GM18505 (cell line): Measurements from ENCODE around the gene EEF1AKMT4.
"Not testable (repeated sequence)": the region's sequence is repeated elsewhere in the genome, so short reads cannot be mapped to it uniquely, and the experiment has no call there.

Source experiments
- ATAC-seq: cut with Tn5 transposase; IDR thresholded peaks from one replicate; pipeline ENCODE4 v1.9.1; 2021; ENCODE audit not compliant: unreplicated experiment
- POLR2A ChIP-seq: IDR thresholded peaks from 4 replicates; pipeline ENCODE4 v1.6.1; 2011; ENCODE audit warnings: borderline replicate concordance; ENCODE audit not compliant: insufficient read depth, insufficient read length; ENCODE audit errors: extremely low read depth

EEF1AKMT4 gene

DNA sequence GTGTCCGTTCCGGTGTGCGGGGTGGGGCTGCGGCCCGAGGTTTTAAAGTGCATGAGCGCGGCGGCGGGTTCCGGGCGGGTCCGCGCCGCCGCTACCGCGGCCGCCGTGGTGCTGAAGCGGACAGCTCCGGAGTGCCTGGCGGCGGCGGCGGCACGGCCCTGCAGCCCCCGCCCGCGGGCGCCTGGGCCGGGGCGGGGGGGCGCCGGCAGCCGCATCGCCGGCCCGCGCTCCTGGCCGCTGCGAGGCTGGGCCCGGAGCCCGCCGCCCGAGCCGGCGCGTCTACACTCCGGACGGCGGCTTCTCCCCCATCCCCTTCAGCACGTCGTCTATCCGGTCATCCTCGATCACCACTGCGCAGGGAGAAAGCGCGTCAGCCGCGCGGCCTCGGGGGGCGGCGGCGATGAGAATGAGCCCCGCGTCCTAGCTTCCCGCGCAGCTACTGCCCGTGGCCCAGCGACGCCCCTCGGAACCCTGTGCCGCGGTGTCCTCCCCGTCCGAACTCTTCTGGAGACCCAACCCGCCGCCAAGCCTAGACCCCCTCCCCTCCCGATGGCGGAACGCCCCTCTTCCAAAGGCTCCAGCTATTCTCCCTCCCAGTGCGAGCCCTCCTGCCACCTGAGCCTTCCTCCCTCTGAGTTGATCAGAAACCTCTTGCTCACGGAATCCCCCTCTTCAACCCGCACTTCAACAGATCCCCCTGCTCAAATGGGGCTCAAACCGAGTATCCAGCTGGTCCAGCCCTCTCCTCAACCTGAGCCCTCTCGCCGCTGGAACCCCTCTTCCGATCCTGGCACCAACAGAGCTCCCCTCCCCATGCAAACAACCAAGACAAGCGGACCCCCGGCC is 10.6 kb downstream of the EEF1AKMT4 start:
- ATAC-seq: no peak
- TF ChIP-seq POLR2A: no peak

DNA sequence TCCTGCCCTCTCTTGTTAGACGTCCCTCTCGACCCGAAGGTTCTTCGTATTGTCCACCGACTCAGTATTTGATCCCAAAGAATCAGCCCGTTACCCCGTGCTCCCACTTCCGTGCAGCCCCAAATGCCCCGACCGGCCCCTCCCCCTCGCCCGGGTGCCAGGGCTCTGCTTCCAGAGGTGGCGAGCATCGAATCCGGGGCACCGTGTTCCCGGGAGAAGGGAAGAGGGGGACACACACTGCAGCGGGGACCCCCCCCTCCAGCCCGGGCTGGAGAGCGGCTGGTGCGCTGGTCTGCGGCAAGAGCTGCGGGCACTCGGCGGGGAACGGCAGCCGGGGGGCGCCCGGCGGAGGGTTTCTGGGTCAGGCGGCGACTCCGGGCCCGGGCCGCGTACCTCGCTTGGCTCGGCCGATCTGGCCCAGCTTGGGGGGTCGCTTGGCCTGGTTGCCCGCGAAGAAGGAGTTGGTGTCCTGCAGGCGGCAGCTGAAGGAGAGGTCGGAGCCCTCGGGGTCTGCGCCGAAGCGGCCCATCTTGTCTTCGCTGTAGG is 11.3 kb downstream of the EEF1AKMT4 start:
- ATAC-seq: no peak
- no peak for TF ChIP-seq POLR2A

DNA sequence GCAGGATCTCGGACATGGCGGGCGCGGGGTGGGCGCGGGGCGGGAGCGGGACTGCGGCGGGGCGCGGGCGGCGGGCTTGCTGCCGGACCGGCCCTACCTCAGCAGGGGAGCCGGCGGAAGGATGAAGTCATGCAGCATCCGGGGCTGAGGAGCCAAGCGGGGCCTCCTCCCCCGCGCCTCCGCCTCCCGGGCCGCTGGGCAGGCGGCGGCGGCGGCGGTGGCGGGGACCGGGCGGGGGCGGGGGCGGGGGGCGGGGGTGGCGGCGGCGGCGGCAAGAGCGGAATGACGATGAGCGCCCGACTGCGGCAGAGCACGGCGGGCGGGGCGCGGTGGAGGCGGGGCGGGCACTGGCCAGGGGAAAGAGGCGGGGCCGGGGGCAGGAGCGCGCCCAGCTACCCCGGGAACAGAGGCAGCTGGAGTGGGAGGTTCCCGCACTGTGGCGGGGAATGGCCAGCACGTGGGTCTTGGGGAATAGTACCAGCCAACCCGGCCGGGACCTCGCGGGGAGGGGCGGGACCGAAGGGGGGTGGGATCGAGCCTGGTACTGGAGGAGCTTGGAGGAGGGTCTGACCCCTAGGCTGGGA is 11.9 kb downstream of the EEF1AKMT4 start, which contains the start of gene CAMK2N2:
Gene CAMK2N2, minus strand, starts transcription at position 284 of the 584 bp plus-strand sequence. Its CDS starts 268 bp downstream, at position 16.
- no peak for ATAC-seq
- no peak for TF ChIP-seq POLR2A

- TF ChIP-seq POLR2A: no peak
- no peak for ATAC-seq
Measured at GRCh38 chr3:184261854-184262763, 12.6 kb downstream of the EEF1AKMT4 start.

DNA sequence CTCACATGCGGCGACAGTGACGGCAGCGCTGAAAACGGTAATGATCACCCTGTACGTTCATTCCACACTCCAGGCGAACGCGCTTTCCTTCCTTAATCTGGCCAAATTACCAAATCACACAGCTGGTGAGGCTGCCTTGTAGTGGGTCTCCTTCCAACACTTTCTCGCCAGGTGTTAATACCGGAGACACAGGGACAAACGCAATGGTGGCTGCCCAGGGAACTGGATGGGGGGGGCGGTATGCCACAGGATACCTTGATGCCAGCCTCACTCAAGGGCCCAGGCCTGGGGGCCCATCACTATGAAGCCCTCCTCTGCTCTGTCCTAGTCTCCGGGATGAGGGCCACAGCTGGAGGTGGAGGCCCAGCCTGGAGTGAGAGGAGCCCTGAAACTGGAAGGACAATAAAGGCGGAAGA is 13.3 kb downstream of the EEF1AKMT4 start:
- no peak for TF ChIP-seq POLR2A
- no peak for ATAC-seq

DNA sequence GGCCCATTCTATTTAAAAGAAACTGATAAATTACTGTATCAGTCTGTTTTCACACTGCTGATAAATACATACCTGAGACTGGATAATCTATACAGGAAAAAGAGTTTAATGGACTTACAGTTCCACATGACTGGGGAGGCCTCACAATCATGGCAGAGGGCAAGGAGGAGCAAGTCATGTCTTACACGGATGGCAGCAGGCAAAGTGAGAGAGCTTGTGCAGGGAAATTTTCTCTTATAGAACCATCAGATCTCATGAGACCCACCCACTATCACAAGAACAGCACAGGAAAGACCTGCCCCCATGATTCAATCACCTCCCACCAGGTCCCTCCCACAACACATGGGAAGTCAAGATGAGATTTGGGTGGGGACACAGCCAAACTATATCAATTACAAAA is 17.8 kb downstream of the EEF1AKMT4 start:
- not testable (repeated sequence) for ATAC-seq

- no peak for TF ChIP-seq POLR2A
- no peak for ATAC-seq
Measured at GRCh38 chr3:184272269-184272668, 22.8 kb downstream of the EEF1AKMT4 start.

DNA sequence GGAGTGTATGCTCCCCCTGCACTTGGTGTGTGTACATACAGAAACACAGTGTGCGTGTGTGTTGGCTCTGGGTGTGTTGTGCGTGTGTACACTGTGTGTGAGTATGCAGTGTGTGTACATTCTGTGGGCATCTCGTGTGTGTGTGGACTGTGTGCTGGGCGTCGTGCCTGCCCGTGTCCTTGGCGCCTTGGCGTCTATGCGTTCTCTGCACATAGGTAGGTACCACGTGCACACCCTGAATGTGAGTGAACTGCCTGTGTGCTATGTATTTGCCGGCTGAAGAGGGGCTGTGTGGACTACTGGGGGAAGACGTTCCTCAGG is 25.9 kb downstream of the EEF1AKMT4 start:
- no peak for TF ChIP-seq POLR2A
- no peak for ATAC-seq

GRCh38 chr3:184275961-184276910 is 26.8 kb downstream of the EEF1AKMT4 start, which contains the start of gene ECE2:
Gene ECE2 (plus strand): TSS chr3:184276022. CDS start chr3:184276154, 132 bp downstream.
- no peak for TF ChIP-seq POLR2A
- ATAC-seq: no peak

DNA sequence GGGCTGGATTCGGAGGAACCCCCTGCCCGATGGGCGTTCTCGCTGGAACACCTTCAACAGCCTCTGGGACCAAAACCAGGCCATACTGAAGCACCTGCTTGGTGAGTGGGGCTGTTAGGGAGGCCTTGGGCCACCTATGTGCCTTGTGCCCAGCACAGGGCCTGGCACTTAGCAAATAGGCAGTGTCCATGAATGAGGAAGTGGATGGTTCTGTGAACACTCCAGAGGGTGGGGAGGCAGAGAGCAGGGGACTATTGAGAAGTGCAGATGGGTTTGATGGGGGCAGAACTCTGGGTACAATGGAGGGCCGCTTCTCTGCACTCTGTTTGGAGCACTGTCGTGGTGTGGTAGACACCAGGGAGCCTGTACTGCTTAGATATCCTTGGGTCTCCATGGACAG is 27.9 kb downstream of the EEF1AKMT4 start:
- no peak for ATAC-seq
- TF ChIP-seq POLR2A: no peak

GRCh38 chr3:184282941-184283340 is 33.5 kb downstream of the EEF1AKMT4 start:
- ATAC-seq: no peak
- TF ChIP-seq POLR2A: no peak

DNA sequence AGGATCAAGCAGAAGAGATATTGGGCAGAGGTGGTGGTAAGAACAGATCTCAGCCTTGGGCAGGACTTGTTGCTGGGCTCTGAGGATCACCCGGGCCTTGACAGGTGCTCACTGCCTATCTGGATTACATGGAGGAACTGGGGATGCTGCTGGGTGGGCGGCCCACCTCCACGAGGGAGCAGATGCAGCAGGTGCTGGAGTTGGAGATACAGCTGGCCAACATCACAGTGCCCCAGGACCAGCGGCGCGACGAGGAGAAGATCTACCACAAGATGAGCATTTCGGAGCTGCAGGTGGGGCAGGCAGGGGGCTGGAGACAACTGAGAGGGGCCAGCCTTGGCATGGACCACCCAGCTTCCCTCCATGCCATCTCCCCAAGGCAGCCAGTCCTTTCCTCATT is 34.2 kb downstream of the EEF1AKMT4 start:
- no peak for ATAC-seq
- no peak for TF ChIP-seq POLR2A
